ENCODE results near the gene TNMD.
"Not testable (repeated sequence)": the region's sequence is repeated elsewhere in the genome, so short reads cannot be mapped to it uniquely, and the experiment has no call there.

The TNMD gene

DNA sequence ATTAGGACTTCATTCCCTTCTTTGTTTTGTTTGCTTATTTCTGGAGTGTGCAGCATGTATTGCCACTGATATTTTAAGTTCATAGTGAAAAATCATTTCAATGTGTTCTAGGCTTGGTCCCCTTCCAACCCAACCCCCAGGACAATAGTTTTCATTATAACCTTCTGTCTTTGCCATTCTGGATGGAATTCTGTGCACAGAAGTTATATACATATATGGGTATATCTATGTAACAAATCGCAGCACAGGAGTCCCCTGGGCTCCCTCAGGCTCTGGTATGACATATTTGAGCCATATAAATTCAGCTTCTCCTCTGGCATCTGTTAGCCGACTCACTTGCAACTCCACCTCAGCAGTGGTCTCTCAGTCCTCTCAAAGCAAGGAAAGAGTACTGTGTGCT, at the start of gene TNMD:
TNMD (plus strand) TSS at position 326 of the 400 bp plus-strand sequence. CDS start 83 bp downstream, outside the sequence.
- DNase-seq = no peak

DNA sequence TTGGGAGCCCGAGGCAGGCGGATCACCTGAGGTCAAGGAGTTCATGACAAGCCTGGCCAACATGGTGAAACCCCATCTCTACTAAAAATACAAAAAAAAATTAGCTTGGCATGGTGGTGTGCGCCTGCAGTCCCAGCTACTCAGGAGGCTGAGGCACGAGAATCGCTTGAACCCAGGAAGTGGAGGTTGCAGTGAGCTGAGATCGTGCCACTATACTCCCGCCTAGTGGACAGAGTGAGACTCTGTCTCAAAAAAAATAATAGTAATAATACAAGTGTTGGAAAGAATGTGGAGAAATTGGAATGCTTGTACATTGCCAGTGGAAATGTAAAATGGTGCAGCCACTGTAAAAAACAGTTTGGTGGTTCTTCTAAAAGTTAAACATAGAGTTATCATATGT, 19.2 kb upstream of the TNMD start:
- DNase-seq = not testable (repeated sequence)

DNA sequence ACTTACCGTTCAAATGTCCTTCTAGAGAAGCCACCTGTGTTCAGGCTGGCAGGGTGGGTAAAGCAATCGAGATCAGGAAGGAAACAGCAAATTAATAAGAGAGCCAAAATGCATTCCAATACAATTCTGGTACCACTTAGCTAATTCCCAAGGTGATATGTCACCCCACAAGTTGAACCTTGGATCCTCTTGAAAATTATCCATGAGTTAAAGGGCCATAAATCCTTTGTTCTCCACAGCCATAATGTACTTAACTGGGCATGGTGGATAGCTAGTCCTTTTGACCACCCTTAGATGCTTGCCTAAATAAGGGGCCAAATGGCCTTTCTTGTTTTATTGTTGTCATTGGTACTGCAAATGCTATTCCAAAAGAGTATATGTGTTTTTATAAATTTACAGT, 2.0 kb downstream of the TNMD start:
- DNase-seq = no peak

DNA sequence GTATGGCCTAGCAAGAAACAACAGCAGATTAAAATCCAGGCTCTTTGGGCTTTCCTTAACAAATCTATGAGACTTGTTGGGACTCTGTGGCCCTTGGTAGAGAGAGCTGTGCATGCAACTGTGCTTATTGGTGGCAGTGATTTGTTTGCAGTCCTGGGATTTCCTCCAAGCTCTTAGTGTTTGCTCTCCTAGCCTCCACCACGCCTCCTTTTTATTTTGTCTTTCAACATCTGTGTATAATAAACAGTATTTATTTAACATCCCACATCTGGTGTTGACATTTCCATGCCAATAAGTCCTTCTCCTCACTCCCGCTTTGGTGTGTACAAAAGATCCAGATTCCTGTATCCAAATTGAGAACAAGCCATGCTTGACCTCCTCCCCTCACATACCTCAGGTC, 3.1 kb downstream of the TNMD start:
- no peak for DNase-seq

DNA sequence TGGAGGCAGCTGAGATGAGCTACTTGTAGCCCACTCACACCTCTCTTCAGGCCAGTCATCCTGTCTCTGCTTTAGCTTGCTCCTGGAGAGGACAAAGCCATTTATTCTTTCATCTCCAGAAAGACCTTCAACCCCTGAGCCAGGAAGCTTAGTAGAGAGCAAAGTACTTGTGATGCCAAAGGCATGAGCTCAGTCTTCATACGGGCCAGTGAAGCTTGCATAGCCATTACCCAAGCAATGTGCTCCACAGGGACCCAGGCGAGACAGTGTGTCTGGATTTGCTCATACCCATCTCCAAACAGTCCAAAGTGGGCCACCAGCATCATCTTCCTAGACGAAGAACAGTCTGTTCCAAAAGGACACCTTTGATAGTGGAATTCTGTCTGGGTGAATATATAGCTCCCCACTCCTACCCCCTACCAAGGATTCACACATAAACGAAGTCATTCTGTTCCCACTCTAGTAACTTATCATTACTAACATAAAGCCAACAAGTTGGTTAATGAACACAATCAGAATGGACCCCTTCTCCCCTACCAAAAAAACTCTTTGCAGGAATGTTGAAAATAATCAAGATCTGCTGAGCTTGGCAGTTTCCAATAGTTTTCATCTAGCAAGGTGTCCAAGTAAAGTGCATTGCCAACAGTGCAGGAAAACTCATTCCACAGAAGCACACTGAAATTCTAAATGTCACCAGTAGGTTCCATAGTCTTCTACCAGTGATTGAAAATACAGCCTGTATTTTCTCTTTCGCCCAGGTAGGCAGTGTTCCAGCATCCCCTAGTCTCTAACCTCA, 6.7 kb downstream of the TNMD start:
- DNase-seq = no peak

DNA sequence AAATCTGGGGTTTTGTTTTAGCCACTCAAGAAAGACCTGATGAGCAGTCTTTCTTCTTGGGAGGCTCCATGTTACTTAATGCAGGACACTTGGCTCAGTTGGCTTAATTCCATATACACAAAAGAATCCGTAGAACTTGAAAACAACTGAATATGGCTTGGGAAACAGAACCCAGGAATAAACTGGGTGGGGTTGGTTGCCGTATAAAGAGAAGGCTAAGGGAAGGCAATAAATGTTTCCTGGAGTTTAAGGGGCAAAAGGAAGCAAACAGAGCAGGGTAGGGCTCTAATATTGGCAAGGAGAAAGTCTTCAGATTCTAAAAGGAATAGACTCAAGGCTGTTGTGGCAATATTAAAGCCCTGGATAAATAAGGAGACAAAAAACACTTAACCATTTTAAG, 8.4 kb downstream of the TNMD start:
- DNase-seq = no peak

DNA sequence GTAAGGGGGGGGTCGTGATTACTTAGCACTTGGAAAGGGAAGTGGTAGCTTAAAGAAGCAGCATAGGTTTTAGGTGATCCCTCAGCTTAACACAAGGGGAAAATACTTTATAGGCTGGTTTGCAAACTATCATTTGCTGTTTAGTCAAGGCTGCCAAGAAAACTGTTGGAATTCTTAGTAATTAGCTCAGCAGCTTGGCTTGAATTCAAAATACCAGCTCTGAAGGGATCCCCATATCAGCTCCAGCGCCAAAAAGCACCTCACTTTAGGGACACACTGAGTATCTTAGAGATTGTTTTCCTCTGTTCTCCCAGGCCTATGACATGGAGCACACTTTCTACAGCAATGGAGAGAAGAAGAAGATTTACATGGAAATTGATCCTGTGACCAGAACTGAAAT, 8.8 kb downstream of the TNMD start:
- DNase-seq = no peak

DNA sequence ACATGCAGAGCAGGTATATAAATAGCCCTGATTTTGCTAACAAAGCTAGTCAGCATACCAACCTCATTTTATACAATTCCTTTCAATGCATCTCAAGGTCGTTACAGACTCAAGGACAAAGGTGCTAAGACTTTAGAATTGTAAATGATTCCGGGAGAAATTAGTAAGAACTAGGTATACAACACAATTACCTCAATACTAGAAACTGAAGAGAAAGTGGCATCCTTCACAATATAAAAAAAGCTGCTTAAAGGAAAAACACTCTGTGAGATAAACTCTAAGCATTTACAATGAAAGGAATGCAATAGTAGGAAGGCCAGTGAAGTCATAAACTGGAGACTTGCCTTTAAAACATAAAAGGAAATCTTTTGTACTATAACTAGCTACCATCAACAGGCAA, 11.9 kb downstream of the TNMD start:
- no peak for DNase-seq

DNA sequence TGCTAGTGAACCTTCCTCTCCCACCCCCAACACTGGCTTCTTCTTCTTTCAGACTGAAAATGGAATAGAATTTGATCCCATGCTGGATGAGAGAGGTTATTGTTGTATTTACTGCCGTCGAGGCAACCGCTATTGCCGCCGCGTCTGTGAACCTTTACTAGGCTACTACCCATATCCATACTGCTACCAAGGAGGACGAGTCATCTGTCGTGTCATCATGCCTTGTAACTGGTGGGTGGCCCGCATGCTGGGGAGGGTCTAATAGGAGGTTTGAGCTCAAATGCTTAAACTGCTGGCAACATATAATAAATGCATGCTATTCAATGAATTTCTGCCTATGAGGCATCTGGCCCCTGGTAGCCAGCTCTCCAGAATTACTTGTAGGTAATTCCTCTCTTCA, 14.7 kb downstream of the TNMD start:
- DNase-seq = no peak

DNA sequence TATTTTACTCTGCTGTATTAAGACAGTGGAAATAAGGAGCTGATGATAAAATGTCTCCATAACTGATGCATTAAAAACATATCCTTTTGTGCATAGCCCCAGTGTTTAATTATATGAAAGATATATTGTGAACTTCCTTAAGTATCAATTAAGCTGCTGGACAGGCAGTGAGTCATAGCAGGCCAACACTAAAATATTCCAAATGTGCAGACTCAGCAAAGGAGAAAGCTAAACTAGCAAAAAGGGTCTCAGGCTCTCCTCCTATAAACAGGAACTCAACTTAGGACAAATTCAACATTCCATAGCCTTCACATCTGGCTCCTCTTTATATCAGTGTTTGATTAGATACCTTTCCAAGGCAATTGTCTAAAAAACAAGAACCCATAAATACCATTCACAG, 15.6 kb downstream of the TNMD start:
- no peak for DNase-seq

DNA sequence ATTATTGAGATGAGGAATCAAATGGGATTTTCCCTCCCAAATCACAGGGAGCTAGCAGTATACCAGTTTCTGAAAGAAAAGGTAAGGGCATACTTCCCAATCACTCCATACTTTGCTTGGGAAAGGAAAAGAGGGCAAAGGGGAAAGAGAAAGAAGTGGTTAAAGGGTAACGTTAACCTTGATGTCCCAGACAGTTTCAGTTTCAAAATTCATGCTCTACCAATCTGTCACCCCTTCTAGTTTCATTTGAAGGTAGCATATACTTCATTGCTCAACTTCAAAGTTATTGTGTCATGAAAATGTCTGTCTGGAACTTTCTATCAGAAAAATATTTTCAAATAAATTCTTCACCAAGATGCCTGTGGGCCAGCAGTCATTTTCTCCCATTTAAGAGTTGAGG, 16.0 kb downstream of the TNMD start:
- DNase-seq = no peak

DNA sequence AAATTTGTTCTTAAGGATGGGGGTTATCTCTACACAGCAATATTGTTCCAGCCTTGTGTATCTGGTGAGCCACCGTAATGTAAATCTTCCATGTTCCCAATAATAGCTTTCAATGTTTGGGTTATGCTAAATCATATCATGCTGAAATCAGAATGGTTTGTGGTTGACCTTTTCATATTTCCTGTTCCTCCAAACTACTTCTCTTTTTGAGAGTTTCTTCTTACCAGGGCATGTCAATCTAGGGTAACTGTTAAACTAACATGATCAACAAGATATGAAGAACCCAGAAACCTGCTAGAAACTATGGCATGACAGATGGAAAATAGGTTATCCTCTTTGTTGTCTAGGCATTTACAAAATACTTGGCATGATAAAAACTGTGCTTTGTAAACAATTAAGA, 22.0 kb downstream of the TNMD start:
- no peak for DNase-seq

DNA sequence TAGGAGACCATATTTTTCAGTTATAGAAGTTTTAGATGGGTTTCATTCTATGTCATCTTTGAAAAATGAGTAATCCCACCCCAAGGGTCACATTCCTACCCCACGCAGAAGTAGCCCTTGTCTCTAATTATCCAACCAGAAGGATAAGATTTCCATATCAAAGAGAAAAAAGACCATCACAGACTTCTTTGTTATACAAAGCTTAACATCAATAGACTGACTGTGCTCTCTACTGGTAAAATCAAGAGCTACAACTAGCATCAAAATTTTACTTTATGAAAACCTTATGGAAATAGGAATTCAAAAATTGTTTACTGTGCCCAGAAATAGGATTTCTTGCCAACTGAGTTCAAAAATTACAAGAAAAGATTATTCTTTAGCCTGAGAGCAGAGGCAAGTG, 24.9 kb downstream of the TNMD start:
- DNase-seq = no peak

DNA sequence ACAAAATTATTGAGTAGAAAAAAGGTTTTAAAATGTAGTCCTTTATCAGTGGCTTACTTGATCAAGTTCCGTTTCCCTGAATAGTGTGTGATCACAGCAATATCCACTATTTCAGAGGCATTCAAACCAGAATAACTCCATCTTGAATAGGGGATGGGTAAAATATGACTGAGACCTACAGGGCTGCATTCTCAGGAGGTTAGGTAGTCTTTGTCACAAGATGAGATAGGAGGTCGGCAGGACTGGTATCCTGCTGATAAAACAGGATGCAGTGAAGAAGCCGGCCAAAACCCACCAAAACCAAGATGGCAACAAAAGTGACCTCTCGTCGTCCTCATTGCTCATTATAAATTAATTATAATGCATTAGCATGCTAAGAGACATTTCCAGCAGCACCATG, 27.2 kb downstream of the TNMD start:
- DNase-seq = no peak

DNA sequence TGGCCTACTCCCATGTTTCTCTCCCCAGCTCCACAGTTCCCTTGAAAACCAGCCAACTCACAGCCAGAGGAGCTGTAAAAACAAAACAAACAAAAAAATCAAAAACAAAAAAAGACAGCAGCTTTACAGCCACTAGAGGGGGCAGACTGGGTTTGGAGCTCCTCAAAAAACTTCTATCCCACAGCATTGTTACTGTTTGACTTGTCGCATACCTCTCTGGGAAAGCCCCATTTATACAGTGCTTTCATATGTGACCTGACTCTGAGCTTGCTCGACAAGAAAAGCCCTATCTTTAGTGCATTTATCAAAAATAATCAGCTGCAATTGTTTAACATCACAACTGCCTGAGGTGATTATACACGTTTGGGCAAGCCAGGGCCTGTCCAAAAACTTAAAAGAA, 30.3 kb downstream of the TNMD start:
- DNase-seq = no peak

DNA sequence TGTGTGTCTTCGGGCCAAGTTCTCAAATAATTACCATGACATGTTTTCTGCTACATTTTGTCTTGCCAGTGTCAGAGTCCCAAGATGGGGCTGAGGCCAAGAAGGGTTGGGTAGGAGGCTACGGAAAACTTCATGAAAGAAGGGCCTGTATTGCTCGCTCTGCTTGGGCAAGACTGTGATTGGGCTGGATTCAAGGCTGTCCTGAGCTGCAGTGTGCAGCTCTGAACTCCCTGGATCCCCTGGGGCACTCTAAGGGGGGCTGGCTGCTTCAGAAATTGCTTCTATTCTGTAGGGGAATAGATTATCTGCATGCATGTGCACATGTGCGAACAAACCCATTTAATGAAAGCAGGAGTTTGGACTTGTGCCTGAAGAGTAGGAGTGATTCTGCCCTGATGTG, 38.3 kb downstream of the TNMD start:
- no peak for DNase-seq

DNA sequence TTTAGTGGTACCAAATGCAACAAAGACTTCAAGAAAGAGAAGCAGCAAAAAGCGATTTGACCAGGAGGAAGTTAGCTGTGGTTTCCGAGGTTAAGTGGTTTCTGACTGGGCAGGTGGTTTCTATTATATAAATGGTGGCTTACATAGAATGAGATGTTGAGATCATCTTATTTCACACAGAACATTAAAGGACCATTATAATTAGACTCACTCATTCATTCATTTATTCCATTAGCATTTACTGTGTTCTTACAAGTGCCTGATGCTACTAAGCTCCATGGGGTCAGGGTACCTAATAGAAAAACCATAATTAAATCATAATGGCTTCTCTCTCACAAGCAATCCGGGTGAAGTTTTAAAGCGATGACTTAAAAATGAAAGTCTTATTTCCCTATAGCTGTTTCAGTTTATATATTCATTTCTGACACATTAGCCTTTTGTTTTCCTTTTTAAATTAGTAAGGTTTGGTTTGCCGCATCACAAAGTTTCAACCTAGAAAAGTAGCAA, 41.3 kb downstream of the TNMD start:
- no peak for DNase-seq

DNA sequence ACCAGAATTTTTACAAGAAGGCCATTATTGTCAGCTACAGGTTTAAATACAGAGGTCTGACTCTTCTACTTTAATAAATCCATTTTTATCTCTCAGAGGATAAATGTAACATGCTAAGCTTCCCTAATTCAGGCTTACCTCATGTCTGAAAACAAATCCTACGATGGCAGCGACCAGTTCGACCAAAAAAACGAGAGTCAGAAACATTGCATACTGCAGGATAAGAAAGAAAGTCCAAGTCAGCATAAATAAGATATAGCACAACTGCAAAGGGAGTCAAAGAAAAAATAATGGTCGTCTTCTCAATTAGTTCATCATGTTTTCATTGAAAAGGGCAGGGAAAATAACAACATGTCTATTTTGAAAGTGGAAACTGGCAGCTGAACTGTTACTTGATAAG, 50.3 kb downstream of the TNMD start:
- no peak for DNase-seq

DNA sequence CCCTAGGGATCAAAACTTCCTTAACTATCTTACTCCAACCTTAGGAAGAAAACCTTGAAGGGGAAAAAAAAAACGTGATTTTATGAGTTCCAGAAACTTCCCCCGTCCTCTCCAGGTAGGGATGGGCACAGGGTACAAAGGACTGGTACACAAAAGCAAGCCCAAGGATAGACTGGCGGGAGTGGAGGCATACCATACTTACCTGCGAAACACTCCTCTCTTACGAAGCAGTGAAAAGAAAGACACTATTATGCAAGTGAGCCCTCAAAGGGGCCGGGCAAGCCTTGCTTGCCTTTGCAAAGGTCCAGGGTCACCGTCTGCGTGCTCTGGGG, 51.2 kb downstream of the TNMD start:
- DNase-seq = no peak

DNA sequence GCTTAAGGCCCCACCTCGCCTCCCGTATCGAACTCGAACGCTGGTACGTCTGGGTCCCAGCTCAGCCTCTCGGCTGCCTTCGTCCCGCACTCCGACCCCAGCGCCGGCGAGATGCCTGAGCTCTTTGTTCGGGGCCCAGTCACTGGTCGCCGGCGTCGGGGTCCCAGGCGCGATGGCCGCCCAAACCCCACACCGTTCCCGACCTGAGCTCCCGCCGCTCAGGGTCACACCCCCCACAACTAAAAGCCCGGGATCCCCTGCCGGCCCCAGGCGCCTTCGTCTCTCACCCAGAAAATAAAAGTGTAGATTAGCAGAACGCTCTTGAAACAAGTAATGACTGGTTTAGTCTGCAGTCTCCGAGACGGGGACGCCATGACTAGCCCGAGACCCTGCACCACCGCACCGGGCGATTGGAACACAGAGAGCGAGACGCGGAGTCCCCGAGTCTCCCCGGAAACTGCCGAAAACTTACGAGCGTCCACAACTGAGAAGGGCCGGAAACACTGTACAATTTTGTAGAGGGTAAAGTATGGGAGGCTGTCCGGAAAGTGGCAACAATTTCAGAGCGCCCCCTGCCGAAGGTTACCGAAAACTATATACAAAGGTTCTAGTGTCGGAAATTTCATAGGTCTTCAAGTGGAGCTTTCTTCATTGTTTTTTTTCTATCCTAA, 51.7 kb downstream of the TNMD start, which contains the start of gene TSPAN6:
TSPAN6 (minus strand) TSS at position 486 of the 671 bp plus-strand sequence; CDS start at position 374, 112 bp downstream.
- peak; percentile 60 to 67 for DNase-seq

DNA sequence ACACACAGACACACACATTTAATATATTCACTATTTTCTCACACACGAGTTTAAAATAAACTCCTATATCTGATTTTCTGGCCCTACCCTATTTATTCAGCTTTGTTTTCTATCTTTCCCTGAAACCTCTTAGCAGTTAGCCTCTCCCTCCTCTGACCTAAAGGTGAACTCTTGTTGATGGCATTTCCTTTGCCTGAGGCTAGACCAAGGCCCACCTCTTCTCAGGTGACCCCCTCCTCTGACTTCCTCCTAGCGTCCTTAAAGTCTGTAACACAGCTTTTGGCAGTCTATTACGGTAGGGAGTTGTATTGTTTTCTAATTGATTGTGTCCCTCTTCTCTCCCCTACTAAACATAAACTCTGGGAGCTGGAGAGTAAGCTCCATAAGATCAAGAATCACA, 57.6 kb downstream of the TNMD start:
- DNase-seq = no peak

DNA sequence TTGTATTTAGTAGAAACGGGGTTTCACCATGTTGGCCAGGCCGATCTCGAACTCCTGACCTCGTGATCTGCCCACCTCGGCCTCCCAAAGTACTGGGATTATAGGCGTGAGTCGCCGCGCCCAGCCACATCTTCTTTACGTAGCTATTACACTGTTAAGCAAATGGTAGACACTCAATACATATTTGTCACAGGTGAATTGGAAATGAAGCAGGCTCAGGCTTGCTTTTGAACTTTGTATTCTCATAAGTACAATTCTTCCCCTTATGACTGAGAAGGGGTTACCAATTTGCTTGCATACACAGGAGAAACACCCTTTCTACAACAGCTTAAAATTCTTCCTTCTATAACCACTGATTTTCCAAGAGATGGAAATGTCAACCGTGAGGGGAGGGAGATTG, 58.5 kb downstream of the TNMD start:
- no peak for DNase-seq

DNA sequence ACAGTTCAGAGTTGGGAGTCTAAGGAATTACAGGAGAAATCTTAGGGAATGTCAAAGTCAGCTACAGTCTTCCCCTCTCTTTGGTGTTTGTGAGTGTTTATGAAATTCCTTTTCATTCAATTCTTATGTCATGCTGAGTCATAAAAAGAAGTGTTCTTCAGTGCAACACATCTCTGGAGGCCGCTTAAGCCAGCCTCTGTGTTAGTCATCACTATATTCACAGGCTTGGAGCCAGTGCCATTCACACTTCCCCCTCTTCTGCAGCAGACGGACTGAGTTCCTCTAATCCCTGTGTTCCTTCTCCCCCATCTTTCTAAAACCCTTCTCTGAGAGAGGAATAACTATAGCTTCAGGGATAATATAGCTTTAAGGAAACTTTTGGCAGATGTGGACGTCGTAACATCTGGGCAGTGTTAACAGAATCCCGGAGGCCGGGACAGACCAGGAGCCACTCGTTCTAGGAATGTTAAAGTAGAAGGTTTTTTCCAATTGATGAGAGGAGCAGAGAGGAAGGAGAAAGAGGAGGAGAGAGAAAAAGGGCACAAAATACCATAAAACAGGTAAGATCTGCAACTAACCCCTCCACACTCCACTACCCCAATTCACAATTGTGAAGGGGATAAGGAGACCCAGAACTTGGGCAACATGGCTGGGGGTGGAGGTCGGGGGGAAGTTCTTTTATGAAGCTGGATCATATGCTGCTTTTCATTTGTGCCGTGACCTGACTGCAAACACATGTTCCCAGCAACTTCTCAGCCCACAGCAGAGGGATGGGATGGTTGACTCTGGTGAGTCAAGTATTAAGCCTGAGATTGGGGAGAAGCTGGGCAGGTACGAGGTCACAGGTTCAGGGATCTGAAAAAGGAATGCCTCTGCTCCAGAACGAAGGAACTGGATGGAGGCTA, 59.5 kb downstream of the TNMD start, which contains the start of gene SRPX2:
SRPX2 (plus strand) TSS at position 244 of the 905 bp plus-strand sequence. CDS start 2,124 bp downstream, outside the sequence.
- DNase-seq = no peak

All from stimulated activated CD4-positive, alpha-beta T cell treated with anti-CD3 and anti-CD28 coated beads, Interleukin-2, amount 100 ng/mL, for 48 hours (primary cell).